Activated naive CD4-positive, alpha-beta T cell (primary cell): Measurements from ENCODE around the gene ABCA4.
"Not testable (repeated sequence)": the region's sequence is repeated elsewhere in the genome, so short reads cannot be mapped to it uniquely, and the experiment has no call there.

Source experiments
- DNase-seq, 4 experiments: peaks; one replicate each; lab custom pipeline; 2025; lab: John Stamatoyannopoulos, UW

The ABCA4 gene

DNA sequence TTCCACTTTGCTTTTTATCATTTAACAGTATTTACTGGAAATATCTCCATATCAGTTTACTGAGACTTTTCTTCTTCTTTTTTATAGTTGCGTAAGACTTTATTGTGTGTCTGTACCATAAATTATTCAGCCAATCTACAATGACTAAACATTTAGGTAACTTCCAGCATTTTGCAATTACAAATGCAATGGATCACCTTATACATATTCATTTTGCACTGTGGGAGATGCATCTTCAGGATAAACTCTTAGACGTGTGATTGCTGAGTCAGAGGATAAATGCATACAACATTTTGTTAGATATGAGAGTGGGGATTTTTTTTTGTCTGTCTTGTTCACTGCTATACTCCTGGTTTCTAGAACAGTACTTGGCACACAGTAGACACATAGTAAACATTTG lies 116.0 kb downstream of the ABCA4 start:
- no peak for DNase-seq

DNA sequence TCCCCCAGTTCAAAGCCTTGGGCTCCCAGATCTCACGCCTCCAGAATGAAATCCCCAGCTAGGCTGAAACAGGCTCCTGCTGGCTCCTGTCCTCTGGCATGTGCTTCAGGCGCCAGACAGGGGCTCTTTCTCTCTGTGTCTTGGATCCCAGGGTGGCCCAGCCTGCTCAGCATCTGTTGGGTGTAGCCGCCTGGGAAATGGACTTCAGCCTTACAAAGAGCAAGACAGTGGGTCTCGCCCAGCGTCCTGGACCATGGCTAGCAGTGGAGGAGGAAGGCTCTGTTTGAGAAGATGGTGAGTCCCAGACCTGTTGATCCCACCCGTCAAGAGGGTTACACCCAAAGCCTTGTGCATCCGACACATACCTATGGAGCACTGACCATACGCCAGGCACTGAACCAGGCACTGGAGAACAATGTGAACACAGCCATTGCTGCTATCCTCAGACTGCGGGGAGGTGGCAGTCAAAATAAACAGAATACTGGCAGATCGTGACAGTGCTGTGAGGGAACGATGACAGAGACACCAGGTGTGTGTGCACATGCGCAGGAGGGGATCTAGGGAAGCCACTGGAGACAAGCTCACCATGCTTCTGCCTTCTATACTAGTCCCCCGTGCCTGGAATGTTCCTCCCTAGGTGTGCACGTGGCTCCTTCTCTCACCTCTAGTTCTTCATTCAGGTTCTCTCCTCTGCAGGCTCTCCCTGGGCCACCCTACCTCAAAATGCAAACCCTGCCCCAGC lies 118.7 kb downstream of the ABCA4 start:
- no peak for DNase-seq

DNA sequence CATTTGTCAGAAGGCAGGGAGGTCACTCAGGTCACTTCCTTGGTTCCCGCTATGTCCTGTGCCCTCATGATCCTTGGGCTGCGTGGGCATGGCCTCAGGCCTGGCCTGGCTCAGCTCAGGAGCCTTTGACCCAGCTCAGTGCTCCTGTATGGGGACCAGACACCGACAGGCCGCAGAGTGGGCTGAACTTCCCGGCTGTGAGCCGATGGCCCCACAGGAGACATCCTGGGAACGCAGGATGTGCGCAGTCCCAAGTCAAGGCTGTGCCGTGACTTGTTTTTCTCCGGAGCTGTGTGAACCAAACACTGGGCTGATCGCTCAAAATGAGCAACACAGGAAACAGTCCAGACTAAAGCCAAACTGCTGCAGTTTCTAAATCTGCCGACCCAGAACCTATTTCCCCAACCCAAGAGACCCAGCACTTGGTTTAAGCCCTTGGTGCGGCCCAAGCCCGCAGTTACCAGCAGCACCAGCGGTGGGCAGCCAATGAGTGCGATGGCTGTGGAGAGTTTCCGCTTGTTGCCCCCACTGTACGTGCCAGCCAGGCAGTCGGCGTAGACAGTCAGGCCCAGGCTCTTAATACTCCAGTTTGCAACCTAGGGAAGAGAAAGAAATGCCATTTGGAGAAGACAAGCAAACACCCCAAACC lies 119.4 kb downstream of the ABCA4 start:
- no peak for DNase-seq

DNA sequence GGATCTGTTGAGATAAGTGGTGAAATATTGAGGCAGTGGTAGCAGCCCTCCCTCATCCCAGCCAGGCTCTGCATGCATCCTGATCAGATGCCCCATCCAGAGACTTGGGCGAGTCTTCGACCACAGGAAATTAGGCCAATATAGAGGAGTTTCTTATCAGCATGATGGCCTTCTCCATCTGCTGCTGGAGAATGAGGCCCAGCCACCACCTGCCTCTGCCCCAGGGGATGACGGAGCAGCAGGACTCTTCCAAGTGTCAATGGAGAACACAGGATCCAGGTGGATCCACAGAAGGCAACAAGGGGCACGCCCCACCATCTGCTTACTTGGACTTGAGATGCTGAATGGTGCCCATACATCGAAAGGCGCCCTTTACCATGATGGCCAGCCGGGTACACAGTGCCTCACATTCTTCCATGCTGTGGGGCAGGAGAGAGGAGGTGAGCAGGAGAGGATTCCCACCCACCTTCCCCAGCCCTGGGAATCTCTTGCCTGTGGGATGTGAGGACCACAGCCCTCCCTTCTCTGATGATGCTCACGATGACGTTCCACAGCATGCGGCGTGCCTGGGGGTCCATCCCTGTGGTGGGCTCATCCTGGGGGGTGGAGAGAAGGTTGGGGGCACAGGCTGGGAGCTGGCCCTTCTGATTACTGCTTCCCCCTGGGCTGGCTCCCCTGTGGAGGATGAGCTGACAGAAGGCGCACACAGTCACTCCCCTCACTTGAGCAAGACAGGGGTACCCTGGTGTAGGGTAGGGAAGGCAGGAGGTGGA lies 120.3 kb downstream of the ABCA4 start:
- no peak for DNase-seq

DNA sequence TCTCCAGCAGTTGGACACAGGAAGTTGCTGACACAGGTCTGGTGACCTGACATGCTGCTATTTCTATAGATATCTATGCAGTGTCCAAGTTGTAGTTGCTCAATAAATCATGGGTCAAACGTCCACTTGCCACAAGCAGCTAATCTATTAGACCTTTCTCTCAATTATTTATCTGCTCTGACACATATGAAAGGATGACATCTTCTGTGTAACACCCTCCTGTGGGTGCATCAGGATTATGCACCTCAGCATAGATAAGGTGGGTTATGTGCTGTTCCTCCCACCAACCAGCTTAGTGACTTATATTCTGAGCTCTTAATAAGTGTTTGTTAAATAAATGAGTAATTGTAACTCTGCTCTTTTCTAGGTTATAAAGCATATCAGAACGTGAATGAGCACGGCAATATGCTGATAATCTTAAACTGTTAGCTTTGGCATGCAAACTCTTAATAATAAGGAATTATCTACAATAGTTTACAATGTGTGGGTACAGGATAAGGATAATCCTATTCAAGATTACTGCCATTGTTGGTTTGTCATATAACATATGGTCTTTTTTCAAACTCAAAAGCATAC lies 121.0 kb downstream of the ABCA4 start:
- no peak for DNase-seq

DNA sequence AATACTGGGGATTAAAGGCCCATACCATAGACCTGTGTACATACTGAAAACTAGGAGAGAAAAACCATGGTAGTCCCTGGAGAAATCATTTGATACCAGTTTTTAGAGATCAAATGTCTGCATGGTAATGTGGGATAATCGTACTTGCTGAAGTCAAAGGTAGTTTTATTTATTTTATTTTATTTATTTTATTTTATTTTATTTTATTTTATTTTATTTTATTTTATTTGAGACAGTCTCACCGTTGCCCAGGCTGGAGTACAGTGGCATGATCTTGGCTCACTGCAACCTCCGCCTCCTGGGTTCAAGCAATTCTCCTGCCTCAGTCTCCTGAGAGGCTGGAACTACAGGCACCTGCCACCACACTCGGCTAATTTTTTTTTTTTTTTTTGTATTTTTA lies 122.4 kb downstream of the ABCA4 start:
- DNase-seq = not testable (repeated sequence)

DNA sequence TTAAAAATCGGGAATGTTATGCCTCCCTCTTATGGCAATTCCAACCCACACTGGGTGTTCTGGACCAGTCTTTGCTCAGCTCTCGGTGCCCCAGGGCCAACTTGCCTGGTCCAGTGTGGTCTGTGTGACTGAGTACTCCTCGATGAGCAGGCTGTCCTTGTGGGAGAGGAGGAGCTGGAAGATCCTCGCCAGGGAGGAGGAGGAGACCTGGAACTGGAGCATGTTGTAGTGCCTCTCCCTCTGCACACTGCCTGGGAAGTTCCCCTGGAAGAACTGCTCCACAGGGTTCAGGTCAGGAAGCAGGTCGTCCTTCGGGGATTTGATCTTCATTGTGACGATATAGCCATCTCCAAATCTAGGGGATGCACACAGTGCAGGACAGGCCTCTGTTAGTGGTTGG lies 123.2 kb downstream of the ABCA4 start:
- DNase-seq = no peak

DNA sequence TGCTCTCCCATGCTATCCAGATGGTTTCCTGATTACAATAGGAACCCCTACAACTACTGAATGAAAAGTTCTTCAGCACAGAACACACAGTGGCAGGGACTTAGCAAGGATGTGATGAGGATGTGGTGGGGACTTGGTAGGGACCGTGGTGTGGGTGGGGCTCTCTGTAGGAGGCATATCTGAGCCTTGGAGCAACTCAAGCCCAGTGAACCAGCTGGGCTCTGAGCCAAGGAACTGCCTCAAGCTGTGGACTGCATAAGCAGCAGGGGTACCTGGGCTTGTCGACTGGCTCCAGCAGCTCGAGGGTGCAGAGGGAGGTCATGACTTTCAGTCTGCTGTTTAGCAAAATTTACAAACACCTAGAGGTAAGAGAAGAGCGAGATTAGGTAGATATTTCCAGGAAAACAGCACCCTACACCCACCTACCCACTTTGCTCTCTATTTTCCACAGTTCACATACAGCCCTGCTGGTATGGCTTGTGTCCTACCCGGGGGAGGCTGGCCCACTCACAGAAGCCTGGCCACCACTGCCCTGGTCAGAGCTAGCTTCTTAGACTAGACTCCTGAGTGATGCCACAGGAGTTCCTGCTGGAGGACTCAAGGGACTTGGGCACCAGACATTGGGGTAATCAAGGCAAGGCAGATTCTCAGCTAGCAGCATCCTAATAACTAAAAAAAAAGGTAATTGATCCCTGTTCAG lies 125.0 kb downstream of the ABCA4 start:
- no peak for DNase-seq

DNA sequence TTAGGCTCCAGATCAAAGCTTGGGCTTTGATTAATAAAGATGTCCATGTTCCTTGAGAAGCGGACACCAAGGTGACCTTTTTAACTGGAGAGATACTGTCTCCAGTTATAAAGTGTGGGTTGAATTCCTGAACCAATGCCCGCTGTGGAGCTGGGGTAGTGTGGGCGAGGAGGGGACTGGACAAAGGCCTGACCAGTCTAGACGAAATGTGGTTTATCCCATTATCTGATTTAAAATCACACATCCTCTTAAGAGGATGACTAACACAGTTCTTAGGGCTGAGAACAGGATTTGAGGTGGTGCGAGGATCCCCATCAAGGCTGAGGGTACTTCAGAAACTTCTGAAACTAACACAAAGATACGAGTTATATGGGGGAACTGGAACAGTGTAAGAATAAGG lies 127.2 kb downstream of the ABCA4 start:
- DNase-seq = no peak

DNA sequence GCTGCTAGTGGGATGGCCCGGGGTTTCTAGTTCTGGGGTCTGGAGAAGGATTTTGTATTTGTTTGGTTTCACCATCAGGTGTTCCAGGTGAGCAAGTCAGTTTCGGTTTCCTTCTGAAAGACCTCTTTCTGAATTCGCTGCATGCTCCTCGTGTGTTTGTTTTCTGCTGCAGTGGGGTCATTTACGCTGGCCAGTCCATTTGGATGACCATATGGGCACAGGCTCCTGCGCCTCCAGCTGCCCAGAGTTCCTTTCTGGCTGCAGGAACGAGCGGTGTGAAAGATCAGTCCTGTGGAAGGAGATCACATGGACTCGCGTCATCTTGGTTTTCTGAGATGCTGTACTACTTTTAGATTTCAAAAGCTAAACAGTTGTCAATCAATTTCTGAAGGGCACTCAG lies 128.0 kb downstream of the ABCA4 start:
- DNase-seq = no peak

DNA sequence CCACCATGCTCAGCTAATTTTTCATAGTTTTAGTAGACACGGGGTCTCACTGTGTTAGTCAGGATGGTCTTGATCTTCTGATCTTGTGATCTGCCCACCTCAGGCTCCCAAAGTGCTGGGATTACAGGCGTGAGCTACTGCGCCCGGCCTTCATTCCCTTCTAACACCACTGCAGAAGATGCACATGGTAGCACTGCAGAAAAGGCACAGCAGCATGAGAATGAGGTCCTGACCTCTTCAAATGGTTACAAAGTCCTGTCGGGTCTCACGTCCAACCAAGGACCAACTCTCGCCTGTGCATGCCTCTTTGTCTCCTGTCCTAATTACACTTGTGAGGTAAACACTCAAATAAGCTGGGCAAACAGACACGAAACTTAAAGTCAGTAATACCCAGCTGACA lies 128.8 kb downstream of the ABCA4 start:
- DNase-seq = no peak

DNA sequence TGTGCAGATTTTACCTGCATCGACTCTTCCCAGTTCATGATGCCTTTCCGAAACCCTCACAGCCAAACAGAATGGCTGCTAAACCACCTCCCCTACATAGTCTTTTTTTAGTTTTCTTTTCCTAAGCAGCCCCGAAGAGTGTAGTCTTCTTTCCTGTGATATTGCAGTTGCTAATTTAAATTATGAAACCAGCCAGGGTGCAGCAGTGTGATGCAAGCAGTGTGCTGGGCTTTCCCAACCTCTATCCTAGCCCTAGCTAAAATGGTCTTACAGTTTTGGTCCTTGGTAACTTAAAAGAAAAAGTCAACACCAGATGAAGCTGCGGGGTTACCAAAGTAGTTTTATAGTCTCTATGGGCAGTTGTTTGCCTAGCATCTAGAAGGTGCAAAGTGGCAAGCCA lies 129.7 kb downstream of the ABCA4 start:
- DNase-seq = no peak

DNA sequence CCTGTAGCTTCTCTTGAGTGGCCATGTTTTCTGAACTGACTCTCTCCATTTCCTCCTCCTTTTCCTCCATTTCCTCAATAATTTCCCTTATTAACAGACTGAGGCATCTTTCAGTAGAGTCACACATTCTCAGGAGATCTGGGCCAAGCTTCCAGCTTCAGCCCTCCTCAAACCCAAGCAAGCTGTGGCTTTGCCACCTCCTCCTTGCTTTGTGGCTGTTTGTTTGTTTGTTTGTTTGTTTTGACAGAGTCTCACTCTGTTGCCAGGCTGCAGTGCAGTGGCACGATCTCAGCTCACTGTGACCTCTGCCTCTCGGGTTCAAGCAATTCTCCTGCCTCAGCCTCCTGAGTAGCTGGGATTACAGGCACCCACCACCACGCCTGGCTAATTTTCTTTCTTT lies 130.5 kb downstream of the ABCA4 start:
- DNase-seq = not testable (repeated sequence)

DNA sequence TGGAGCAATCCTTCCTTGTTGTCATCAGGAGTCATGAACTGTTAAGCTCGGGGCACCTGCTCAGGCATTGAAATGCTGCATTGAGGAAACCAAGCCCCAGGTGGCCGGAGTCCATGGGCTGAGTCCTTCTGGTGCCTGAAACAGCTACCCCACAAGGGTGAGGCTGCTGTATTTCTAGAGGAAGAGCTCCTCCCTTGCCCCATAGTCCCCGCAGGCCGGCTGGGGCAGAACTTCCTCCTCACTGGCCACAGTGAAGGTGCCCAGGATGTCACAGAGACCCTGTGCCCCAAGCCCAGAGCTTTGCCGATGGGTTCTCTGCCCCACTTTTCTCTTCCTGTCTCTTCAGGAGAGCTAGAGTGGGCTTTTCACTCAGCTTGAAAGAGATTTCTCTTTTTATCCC lies 130.9 kb downstream of the ABCA4 start:
- DNase-seq = no peak

DNA sequence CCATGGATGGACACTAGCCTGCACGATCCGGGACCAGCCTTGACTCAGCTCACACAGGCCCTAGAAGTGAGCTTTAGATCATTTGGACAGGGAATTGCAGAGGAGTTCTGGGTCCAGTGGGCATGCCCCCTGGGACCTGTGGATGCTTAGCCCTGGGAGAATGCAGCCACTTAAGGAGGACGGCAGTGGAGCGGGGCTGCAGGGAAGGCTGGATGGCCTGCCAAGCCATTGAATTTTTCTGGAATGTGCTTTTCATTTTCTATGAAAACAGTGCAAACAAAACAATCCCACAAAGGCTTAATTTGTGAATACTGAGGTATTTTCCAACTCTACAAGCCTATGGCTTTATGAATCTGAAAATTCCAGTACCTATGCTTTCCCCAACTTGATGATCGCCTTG lies 131.3 kb downstream of the ABCA4 start:
- no peak for DNase-seq

DNA sequence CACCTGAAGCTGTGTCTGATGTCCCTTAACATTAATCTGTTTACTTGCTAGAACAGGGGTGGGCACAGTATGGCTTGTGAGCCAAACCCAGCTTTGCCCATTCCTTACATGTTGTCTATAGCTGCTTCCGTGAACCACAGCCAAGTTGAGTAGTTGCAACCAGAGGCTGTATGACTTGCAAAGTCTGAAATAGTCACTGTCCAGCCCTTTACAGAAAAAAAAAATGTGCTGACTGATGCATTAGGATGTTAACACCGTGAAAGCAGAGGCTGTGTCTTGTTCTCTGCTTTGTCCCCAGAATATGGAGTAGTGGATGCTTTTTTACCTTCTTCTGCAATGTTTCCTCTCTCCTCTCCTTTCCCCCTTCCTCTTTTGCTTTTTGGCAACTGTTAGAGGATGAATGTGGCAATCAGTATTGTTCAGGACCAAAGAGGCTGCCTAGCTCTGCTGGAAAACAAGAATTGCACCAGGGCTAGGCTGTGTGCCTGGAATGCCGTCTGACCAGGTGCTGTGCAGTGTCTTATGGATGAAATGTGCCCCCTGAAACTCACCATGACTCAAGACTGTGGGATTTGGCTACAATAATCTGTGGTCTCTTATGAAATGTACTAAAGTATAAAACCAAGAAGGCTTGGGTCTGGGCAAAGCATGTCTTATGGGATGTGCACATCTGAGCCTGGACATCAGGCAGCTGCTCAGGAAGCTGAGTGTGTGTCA lies 132.2 kb downstream of the ABCA4 start:
- no peak for DNase-seq

DNA sequence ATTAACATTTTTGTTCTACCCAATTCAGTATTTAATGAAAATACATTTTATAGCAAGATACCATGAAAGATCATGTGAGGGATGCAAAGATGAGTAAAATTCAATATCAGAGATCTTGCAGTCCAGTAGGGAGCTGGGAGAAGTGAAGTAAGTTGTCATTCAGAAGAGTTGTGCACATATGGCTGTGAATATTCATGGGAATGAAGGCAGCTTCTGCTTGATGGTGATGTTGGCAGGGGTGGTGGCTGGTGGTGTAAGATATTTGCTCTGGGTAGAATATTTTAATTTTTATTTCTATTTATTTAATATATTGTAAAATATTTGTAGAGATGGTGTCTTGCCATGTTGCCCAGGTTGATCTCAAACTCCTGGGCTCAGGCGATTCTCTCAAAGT lies 139.7 kb downstream of the ABCA4 start:
- no peak for DNase-seq

DNA sequence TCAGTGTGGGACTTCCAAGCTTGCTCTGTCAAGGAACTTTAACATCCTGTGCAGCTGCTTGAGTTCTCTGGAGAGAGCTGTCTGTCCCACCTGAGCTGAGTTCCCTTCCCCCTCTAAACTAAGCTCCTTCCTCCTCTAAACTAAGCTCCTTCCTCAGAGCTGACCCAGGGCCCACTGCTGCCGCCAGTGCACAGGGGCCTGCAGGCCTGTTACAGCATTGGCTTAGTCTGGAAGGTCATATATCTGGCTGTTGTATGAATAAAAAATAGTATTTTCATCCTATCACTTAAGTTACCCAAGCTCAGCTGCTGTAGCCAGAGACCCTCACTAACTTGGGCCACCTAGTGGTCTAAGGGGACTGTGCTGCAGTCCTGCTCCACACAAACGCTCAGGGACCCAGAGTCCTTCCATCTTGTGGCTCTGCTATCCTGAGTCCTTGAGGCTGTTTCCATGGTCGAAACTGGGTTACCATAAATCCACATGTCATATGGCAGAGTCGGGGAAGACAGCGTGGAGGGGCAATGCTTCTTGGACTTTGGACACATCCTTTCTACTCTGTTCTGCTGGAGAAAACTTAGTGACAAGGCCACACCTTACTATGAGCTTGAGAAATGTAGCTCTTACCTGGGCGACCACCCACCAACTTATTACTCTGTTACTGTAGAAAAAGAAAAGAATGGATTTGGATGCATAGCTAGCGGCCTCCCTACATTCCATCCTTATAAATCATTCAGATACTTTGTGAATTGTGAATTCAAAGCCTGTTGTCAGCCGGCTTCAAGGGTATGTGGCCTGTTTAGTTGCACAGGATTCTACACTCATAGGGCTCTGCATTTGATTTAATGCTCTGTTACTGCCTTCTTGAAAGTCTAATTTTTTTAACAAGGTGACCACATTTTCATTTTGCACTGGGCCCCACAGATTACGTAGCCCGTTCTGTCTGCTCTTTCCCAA lies 140.4 kb downstream of the ABCA4 start:
- DNase-seq = no peak

DNA sequence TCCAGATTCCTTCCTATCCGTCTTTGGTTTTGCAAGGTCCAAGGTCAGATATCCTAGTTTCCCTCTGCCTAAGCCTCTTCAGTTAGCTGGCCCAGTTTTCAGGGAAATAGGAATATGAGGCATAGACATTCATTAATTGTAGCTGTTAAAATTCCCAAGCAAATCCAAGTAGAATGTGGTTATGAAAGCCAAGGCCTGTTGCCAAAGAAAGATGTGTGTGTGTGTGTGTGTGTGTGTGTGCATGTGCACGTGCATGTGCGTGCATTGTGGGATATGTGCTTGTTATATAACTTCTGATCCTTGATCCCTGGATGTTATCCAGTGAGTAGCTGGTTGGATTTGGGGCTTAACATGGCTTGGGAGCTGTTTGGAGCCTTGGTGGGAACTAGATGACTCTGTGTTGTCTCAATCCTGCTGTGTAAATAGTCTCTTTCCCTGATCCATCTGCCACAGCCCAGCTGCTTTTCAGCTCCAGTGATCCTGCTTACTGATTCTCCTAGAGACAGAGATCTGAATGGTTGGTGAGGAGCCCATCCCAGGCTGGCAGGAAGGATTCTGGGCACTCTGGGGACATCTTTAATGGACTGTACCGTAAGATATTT lies 141.1 kb downstream of the ABCA4 start:
- no peak for DNase-seq
